Measurements from ENCODE around the gene RPS18. TPM values are rescaled to one million over a fixed set of nuclear protein-coding genes. Genes with fewer than 3 reads are reported as not detected.

Gene RPS18
- total and polyA plus RNA-seq, 2 of the 13 experiments (the other 11 are each of a cell fraction or from before 2014, with no cell fraction given), result 3,896 to 5,806 TPM

GRCh38 chr6:33271468-33272274 lies at the start of gene RPS18, which contains the start of gene VPS52 (continued):
- TF ChIP-seq NRL (CRISPR knock-in tag; IDR thresholded peaks at IDR 0.05; ENCODE audit: borderline replicate concordance) (peak; percentile 86; the same call in 1 of the 2 replicates), PRDM15 (CRISPR knock-in tag; IDR thresholded peaks at IDR 0.05) (peak; percentile 89), ATF1 (CRISPR knock-in tag; IDR thresholded peaks at IDR 0.05) (peak; percentile 87), RNF219 (CRISPR knock-in tag; IDR thresholded peaks at IDR 0.05) (no peak), PBX2 (CRISPR knock-in tag; IDR thresholded peaks at IDR 0.05) (no peak; the same call in 1 of the 2 replicates), MXD1 (CRISPR knock-in tag; IDR thresholded peaks at IDR 0.05) (peak; percentile 88), RERE (CRISPR knock-in tag; IDR thresholded peaks at IDR 0.05; ENCODE audit: low read depth) (0 out of 2 replicates have a peak, but pooled peaks have one; percentile 33), NR1H2 (CRISPR knock-in tag; IDR thresholded peaks at IDR 0.05; ENCODE audit: borderline replicate concordance, low read depth) (peak; percentile 80; the same call in 1 of the 2 replicates), ZNF501 (CRISPR knock-in tag; IDR thresholded peaks at IDR 0.05) (peak; percentile 99), RAD21 (CRISPR knock-in tag; IDR thresholded peaks at IDR 0.05) (peak; percentile 42), ZNF263 (CRISPR knock-in tag; IDR thresholded peaks at IDR 0.05) (0 out of 2 replicates have a peak, but pooled peaks have one; percentile 36), HHEX (CRISPR knock-in tag; IDR thresholded peaks at IDR 0.05) (0 out of 2 replicates have a peak, but pooled peaks have one; percentile 20), TBX2 (CRISPR knock-in tag; IDR thresholded peaks at IDR 0.05; ENCODE audit: borderline replicate concordance) (peak; percentile 78), ZNF558 (CRISPR knock-in tag; IDR thresholded peaks at IDR 0.05; ENCODE audit: borderline replicate concordance) (peak; percentile 70)

Measured in HepG2 (cell line).